SK-MEL-5 (cell line): ENCODE measurements around the gene METRN. TPM values are rescaled to one million over a fixed set of nuclear protein-coding genes. Genes with fewer than 3 reads are reported as not detected.

Experiments used
- DNase-seq: peaks from one replicate; pipeline ENCODE4 v3.0.0-alpha.2; 2016; ENCODE audit warnings: low read depth, low spot score
- in situ Hi-C: cut with HindIII; loops from 2 replicates; pipeline ENCODE4 v1.10.0; 2016; ENCODE audit warnings: low sequenced_read_pairs, high pct_unique_total_duplicates, low pct_unique_long_range_greater_than_20kb
- total RNA-seq: library from RNA; depleted of rRNA; stranded (reverse); fragments of >200 nt; shearing (Covaris generic); gene quantifications from 2 replicates; pipeline ENCODE4 v1.2.3, GENCODE V29; 2014

The METRN gene
- total RNA-seq, 1 experiment from 2014 or later = 133 TPM

DNA sequence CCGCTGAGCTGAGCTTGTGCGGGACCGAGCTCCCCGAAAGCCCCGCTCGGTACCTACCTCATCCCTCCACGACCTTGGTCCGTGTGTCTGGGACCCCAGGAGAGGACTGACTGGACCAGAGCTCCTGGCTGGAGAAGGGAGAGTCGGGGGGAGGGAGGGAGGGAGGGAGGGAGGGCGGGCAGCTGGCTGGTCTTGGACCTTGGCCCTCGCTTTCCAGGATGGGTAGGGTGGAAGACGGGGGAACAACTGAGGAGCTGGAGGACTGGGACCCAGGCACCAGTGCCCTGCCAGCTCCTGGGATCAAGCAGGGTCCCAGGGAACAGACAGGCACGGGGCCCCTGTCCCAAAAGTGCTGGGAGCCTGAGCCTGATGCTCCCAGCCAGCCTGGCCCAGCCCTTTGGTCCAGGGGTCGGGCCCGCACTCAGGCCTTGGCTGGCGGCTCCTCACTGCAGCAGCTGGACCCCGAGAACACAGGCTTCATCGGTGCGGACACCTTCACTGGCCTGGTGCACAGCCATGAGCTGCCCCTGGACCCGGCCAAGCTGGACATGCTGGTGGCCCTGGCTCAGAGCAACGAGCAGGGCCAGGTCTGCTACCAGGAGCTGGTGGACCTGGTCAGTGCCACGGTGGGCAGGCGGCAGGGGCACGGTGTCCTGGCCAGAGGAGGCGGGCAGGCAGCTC lies 38.9 kb upstream of the METRN start:
- DNase-seq = no peak
- in situ Hi-C loops = no loop called here

DNA sequence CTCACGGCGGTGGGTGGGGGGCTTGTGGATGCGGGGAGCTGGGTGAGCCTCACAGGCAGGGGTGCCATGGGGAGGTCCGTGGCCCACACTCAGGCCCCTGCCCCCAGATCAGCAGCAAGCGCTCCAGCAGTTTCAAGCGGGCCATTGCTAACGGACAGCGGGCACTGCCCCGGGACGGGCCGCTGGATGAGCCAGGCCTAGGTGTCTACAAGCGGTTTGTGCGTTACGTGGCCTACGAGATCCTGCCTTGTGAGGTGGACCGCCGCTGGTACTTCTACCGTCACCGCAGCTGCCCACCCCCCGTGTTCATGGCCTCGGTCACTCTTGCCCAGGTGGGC lies 38.4 kb upstream of the METRN start:
- no peak for DNase-seq
- in situ Hi-C loops = no loop called here

DNA sequence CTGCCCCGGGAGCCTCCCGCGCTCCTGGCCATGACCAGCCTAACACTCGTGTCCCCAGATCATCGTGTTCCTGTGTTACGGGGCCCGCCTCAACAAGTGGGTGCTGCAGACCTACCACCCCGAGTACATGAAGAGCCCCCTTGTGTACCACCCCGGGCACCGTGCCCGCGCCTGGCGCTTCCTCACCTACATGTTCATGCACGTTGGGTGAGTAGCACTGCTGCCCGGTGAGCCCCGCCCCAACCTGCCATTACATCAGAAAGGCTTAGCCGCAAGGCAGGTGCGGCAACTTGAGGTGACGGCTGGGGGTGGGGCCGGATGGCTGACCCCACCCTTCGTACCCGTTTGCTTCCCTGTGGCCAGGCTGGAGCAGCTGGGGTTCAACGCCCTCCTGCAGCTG lies 38.0 kb upstream of the METRN start:
- in situ Hi-C loops = no loop called here

DNA sequence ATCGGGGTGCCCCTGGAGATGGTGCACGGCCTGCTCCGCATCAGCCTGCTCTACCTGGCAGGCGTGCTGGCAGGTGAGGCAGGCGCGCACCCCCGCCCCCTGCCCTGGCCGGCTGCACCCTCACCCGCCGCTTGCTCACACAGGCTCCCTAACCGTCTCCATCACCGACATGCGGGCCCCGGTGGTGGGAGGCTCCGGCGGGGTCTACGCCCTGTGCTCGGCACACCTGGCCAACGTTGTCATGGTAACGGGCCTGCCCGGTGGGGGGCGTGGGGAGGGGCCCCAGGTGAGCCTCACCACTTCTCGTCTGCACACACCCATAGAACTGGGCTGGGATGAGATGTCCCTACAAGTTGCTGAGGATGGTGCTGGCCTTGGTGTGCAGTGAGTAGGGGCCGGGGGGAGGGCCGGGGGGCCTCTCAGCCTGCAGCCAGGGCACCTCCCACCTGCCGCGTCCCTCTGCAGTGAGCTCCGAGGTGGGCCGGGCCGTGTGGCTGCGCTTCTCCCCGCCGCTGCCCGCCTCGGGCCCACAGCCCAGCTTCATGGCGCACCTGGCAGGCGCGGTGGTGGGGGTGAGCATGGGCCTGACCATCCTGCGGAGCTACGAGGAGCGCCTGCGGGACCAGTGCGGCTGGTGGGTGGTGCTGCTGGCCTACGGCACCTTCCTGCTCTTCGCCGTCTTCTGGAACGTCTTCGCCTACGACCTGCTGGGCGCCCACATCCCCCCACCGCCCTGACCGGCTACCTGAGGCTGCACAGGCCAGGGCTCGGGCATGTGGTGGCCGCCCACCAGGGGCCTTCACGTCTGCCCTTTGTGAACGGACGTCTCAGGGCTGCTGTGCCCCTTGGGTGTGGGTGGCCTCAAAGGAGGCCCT lies 37.4 kb upstream of the METRN start:
- DNase-seq = no peak
- in situ Hi-C loops = no loop called here

More for the DNA sequence above, 38.0 kb upstream of the METRN start:
- DNase-seq = no peak

- DNase-seq = no peak
- in situ Hi-C loops = no loop called here
These were observed 36.6 kb upstream of the METRN start for GRCh38 chr16:678209-678857.

DNA sequence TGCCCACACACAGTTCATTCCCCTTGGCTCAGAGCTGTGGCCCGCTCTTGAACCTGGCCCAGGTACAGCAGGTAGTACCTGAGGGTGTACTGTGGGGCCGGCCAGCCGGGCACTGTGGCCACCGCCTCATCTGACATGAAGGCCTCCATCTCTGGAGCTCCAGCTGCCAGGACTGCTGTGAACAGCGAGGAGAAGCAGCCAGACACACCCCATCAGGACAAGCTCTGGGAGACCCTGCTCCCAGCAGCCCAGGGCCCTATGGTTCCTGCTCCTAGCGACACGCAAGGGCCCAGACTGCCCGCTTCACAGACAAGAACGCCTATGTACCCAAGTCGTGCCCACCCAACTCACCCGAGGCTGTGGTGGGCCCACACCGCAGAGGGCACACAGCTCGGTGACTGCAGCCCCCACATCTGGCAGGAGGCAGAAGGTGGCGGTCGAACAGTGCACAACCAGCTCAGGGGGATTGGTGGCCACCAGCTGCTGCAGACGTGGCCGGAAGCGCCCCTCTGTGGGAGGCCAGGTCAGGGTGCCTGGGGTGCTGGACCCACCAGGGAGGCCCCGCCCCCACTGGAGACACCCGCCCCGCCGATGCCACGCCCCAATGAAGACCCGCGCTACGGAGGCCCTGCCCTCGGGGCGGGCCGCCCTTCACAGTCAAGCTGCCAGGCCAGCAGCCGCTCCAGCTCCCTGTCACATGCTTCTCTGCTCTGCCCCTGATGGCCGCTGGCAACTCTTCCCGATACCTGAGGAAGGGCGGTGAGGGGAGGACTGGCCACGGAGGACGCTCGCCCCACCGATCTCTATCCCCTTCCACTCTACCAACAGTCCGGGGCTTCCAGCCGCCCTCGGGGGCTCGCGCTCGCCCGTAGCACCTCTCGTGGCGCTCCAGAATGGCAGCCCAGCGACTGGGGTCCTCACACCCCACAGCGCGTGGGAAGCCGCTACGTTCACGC lies 35.8 kb upstream of the METRN start:
- in situ Hi-C loops = no loop called here
- peak; percentile 73 for DNase-seq

GRCh38 chr16:679814-680624 lies 34.9 kb upstream of the METRN start, which contains the start of gene STUB1:
STUB1 (plus strand) TSS chr16:680410; CDS start chr16:680526, 116 bp downstream.
- in situ Hi-C loops = no loop called here
- peak; percentile 80 for DNase-seq

DNA sequence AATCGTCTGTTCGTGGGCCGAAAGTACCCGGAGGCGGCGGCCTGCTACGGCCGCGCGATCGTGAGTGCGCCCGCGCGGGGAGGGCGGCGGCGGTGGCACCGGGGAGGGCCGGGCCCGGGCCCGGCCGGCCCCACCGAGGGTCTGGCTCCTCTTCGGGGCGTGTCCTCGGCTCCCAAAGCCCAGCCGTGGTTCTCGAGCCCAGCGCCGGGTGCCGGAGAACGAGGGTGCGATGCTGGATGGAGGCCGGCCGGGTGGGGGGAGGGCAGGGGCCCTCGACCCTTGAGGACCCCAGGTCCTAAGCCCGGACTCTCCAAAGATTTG lies 34.3 kb upstream of the METRN start:
- in situ Hi-C loops = no loop called here
- no peak for DNase-seq

DNA sequence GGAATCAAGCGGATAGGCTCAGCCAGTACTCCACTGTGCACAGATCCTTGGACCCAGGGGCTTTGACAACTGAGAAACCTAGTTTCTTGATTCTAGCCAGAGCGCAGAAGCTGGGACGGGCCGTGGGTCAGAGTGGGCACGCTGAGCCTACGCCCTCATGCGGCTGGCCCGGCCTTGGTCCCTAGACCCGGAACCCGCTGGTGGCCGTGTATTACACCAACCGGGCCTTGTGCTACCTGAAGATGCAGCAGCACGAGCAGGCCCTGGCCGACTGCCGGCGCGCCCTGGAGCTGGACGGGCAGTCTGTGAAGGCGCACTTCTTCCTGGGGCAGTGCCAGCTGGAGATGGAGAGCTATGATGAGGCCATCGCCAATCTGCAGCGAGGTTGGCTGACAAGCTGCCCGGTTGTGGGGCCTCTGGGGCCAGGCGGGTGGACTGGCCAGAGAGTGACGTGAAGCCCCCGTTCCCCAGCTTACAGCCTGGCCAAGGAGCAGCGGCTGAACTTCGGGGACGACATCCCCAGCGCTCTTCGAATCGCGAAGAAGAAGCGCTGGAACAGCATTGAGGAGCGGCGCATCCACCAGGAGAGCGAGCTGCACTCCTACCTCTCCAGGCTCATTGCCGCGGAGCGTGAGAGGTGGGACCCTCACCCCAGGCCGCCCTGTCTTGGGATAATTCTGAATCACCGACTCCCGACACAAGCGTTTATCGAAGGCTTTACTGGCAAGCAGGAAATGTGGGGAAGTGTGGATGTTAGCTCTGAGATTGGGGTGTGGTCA lies 33.8 kb upstream of the METRN start:
- in situ Hi-C loops = no loop called here
- DNase-seq = no peak

DNA sequence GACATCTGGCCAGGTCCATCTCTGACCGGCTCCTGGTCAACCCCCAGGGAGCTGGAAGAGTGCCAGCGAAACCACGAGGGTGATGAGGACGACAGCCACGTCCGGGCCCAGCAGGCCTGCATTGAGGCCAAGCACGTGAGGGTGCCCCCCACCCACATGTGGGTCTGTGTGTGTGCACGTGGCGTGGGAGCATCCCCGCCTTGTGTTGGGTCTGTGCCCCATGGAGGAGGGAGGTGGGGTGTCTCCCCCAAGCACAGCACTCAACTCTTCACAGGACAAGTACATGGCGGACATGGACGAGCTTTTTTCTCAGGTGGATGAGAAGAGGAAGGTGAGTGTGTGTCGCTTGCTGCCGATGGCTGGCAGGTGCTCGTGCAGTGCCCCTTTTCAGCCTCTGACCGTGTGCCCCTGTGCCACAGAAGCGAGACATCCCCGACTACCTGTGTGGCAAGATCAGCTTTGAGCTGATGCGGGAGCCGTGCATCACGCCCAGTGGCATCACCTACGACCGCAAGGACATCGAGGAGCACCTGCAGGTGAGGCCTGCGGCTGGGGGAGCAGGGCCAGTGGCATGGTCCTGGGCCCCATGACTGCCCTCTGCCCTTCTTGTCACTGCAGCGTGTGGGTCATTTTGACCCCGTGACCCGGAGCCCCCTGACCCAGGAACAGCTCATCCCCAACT lies 33.0 kb upstream of the METRN start:
- no peak for DNase-seq
- in situ Hi-C loops = no loop called here

GRCh38 chr16:682493-683395 lies 32.2 kb upstream of the METRN start:
- DNase-seq = no peak
- in situ Hi-C loops = no loop called here

- in situ Hi-C loops = no loop called here
- no peak for DNase-seq
These were observed 31.4 kb upstream of the METRN start for GRCh38 chr16:683396-684070.

DNA sequence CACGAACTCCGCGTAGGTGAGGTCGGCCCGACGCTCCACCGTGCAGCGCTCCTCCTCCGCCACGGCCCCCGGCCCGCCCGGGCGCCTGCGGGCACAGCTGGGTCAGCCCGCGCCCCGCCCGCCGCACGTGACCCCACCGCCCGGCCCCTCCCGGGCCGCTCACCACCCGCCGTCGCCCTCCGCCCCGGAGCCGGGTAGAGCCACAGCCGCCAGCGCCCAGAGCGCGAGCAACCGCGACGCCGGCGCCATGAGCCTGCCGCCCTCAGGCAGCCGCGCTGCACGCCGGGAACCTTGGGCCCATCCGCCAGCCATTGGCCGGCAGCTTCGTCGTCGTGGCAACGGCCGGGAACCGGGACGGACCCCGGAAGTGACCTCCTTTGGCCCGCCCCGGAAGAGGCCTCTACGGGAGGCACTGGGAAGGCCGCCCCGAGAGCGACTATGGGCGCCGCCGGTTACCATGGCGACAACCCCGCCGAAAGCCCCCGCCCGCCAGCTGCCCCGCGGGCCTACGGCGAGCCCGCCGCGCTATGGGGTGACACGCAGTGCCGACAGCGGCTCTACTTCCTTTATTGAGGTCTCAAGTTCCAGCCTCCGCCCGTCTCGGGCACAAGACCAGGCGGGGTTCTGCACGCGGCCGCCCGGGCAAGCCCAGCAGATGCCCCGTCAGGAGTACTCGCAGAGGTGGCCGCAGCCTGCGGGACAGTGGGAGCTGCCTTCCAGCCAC lies 30.7 kb upstream of the METRN start, which contains the start of gene JMJD8:
JMJD8 (minus strand) TSS at position 264 of the 724 bp plus-strand sequence; CDS start at position 249, 15 bp downstream.
- peak; percentile 93 for DNase-seq
- in situ Hi-C loops = no loop called here
